Caco-2 (cell line): Measurements from ENCODE around the gene CLIP1. TPM values are rescaled to one million over a fixed set of nuclear protein-coding genes. Genes with fewer than 3 reads are reported as not detected.
"Not testable (repeated sequence)": the region's sequence is repeated elsewhere in the genome, so short reads cannot be mapped to it uniquely, and the experiment has no call there.

Experiments
- BruUV-seq: library from RNA; stranded (reverse); fragments of 400-500 nt; replicated peaks from 2 replicates; lab custom pipeline; 2021; lab: Mats Ljungman, UMichigan
- CTCF ChIA-PET: fragments of 300-600 bp; sonication (Branson Sonifier 250); formaldehyde crosslinking; loops from one replicate; lab custom pipeline; 2022; ENCODE audit warnings: antibody characterized with exemption; lab: Charles Lee
- POLR2A ChIA-PET: fragments of 300-600 bp; sonication (Branson Sonifier 250); formaldehyde crosslinking; loops from one replicate; lab custom pipeline; 2022; ENCODE audit warnings: antibody characterized with exemption; lab: Charles Lee
- DNase-seq, 2 experiments: peaks; one replicate each; pipeline versions ENCODE4 v3.0.0 to v3.0.0-alpha.2; 2020 to 2022
- H3K27me3 ChIP-seq: replicated peaks from 2 replicates; pipeline ENCODE4 v1.6.0; 2011; ENCODE audit warnings: low read length; ENCODE audit not compliant: control insufficient read depth, insufficient read depth
- H3K36me3 ChIP-seq: 2 replicates; pipeline ENCODE4 v1.5.1; 2011; ENCODE audit warnings: low read length; ENCODE audit not compliant: control insufficient read depth, insufficient read depth
- H3K4me1 ChIP-seq: fragments of 250-450 bp; sonication (Bioruptor Pico); 2 replicates; pipeline ENCODE4 v1.5.1; 2020; ENCODE audit warnings: mild to moderate bottlenecking
- H3K4me3 ChIP-seq: 2 replicates; pipeline ENCODE4 v1.5.1; 2011; ENCODE audit warnings: low read depth, mild to moderate bottlenecking, control low read depth, low read length
- H3K9me3 ChIP-seq: fragments of 250-450 bp; sonication (Bioruptor Pico); 2 replicates; pipeline ENCODE4 v1.5.1; 2020; ENCODE audit warnings: mild to moderate bottlenecking, moderate library complexity
- H3K27ac Mint-ChIP-seq: one replicate; pipeline ENCODE4 v1.8.0; 2022; ENCODE audit warnings: mixed read lengths; ENCODE audit not compliant: unreplicated experiment
- H3K27me3 Mint-ChIP-seq: one replicate; pipeline ENCODE4 v1.8.0; 2022; ENCODE audit warnings: mixed read lengths; ENCODE audit not compliant: insufficient read depth, unreplicated experiment
- H3K36me3 Mint-ChIP-seq: one replicate; pipeline ENCODE4 v1.8.0; 2022; ENCODE audit warnings: mild to moderate bottlenecking, mixed read lengths; ENCODE audit not compliant: insufficient read depth, unreplicated experiment
- H3K4me1 Mint-ChIP-seq: one replicate; pipeline ENCODE4 v1.8.0; 2022; ENCODE audit warnings: low read depth, mixed read lengths; ENCODE audit not compliant: unreplicated experiment
- H3K4me3 Mint-ChIP-seq: one replicate; pipeline ENCODE4 v1.8.0; 2022; ENCODE audit warnings: mild to moderate bottlenecking, moderate library complexity, mixed read lengths; ENCODE audit not compliant: unreplicated experiment
- H3K9me3 Mint-ChIP-seq: one replicate; pipeline ENCODE4 v1.8.0; 2022; ENCODE audit warnings: mixed read lengths; ENCODE audit not compliant: unreplicated experiment
- CTCF ChIP-seq, 2 experiments: fragments of 200-600 bp in 1 of 2; IDR thresholded peaks; 1 replicate in 1 of 2; 2 replicates in 1 of 2; pipeline versions ENCODE4 v1.5.1 to v1.8.0; 2011 to 2022; ENCODE audit warnings: antibody characterized with exemption in 1 of 2, control low read depth in 1 of 2, inconsistent platforms in 1 of 2, low read depth in 1 of 2, low read length in 1 of 2, mild to moderate bottlenecking in 1 of 2, moderate library complexity in 1 of 2; ENCODE audit not compliant: insufficient read depth in 1 of 2, severe bottlenecking in 1 of 2, unreplicated experiment in 1 of 2
- intact Hi-C: fragments of 100-400 bp; cut with micrococcal nuclease; formaldehyde crosslinking; loops from one replicate; pipeline ENCODE4 v1.10.0; 2022; ENCODE audit not compliant: unreplicated experiment
- total RNA-seq: library from RNA; stranded (reverse); gene quantifications from 2 replicates; pipeline ENCODE4 v1.2.3, GENCODE V29; 2022

CLIP1 gene
- total RNA-seq, 1 experiment from 2014 or later: 85.0 TPM

- H3K27me3 ChIP-seq, H3K36me3 Mint-ChIP-seq, H3K4me1 ChIP-seq, H3K27me3 Mint-ChIP-seq, BruUV-seq, intact Hi-C loops, H3K4me3 ChIP-seq, H3K9me3 ChIP-seq, H3K9me3 Mint-ChIP-seq, H3K36me3 ChIP-seq, H3K4me3 Mint-ChIP-seq: not testable (repeated sequence)
- Mint-ChIP-seq H3K27ac (peak overlapping the region; percentile 25), H3K4me1 (peaks cover 10% of the 10 kb centered on the region)
- ChIA-PET POLR2A (interaction anchor here (0.6 to 1.0 kb wide), 3 partner anchors 15 to 39 kb away, joined by 5 to 9 read pairs (median 9); no protein-coding TSS in a partner anchor), CTCF (interaction anchor here (0.6 to 1.5 kb wide), 5 partner anchors 10 to 39 kb away, joined by 3 to 6 read pairs (median 4); no protein-coding TSS in a partner anchor)
- peak in 1 of 2 experiments; percentile 47 for DNase-seq
Measured at GRCh38 chr12:122438822-122439221, 16.4 kb upstream of the CLIP1 start.

DNA sequence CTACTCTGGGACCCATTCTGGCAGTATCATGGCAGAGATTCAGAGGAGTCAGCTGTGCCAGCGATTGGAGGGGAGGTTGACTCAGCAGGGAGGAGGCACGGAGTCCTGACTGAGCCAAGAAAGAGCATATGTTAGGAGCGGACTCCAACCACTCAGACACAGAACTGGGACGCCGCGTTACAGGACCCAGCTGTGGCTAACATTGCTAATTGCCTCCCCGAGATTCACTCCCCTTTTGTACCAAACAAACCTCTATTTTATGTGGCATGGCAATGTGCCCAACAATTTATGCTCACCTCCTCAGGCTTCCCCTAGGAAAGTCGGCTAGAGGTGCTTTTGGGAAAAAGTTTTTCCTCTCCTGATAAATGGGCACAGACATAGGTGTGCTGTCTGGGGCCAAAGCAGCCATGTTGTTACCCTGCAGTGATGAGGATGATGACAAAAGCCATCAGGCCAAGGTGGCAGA is 15.2 kb upstream of the CLIP1 start:
- Mint-ChIP-seq H3K9me3 (no peaks in the 10 kb centered on the region), H3K36me3 (no peaks in the 10 kb centered on the region), H3K27ac (peak overlapping the region; percentile 9), H3K27me3 (no peaks in the 10 kb centered on the region), H3K4me3 (no peak overlapping the region), H3K4me1 (peaks cover 10% of the 10 kb centered on the region)
- TF ChIP-seq CTCF (IDR thresholded peaks at IDR 0.05; ENCODE audit: insufficient read depth in 1 of 2, low read depth in 1 of 2, low read length in 1 of 2, severe bottlenecking in 1 of 2, unreplicated experiment in 1 of 2): no peak
- H3K9me3 ChIP-seq: no peaks in the 10 kb centered on the region
- BruUV-seq: no TSS peak
- no peaks in the 10 kb centered on the region for H3K36me3 ChIP-seq
- H3K27me3 ChIP-seq: no peaks in the 10 kb centered on the region
- no peak for DNase-seq
- H3K4me1 ChIP-seq: peaks cover 5% of the 10 kb centered on the region; the same call in 1 of the 2 replicates
- POLR2A ChIA-PET: no interaction called here
- CTCF ChIA-PET: interaction anchor here (1.5 kb wide), 1 partner anchor 34 kb away, joined by 3 read pairs; no protein-coding TSS in a partner anchor
- intact Hi-C loops: no loop called here
- H3K4me3 ChIP-seq: no peak overlapping the region

DNA sequence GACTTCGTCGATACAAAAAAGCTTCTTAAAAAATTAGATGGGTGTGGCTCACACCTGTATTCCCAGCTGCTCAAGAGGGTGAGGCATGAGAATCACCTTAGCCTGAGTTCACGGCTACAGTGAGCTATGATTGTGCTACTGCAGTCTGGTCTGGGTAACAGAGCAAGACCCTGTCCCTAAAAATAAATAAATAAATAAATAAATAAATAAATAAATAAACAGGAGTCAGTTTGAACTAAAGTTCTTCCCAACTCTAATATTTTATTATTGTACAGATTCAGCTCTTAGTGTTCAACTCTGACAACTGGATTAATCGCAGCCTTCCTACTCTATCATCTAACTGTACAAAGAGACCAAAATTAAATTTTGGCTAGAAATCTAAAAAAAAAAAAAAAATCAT is 12.7 kb upstream of the CLIP1 start:
- Mint-ChIP-seq H3K27me3 (no peaks in the 10 kb centered on the region), H3K36me3 (peaks cover 9% of the 10 kb centered on the region)
- no TSS peak for BruUV-seq

DNA sequence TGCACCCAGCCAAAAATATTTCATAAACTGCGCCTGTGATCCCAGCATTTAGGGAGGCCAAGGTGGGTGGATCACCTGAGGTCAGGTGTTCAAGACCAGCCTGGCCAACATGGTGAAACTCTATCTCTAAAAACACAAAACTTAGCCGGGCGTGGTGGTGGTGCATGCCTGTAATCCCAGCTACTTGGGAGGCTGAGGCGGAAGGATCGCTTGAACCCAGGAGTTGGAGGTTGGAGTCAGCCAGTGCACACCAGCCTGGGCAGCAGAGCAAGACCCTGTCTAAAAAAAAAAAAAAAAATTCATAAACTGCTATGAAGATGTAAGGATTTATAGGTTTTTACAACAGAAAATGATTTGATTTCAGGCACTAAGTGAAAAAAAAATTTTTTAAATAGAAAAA is 6.6 kb upstream of the CLIP1 start:
- H3K27ac Mint-ChIP-seq, BruUV-seq, H3K4me3 ChIP-seq, H3K27me3 ChIP-seq, H3K4me3 Mint-ChIP-seq, H3K36me3 Mint-ChIP-seq, H3K27me3 Mint-ChIP-seq, intact Hi-C loops, H3K9me3 ChIP-seq, H3K9me3 Mint-ChIP-seq, H3K36me3 ChIP-seq, CTCF ChIA-PET, POLR2A ChIA-PET, DNase-seq: not testable (repeated sequence)
- peaks cover 14% of the 10 kb centered on the region for H3K4me1 Mint-ChIP-seq
- H3K4me1 ChIP-seq: peaks cover 14% of the 10 kb centered on the region; the same call in 1 of the 2 replicates

More for the DNA sequence above, 12.7 kb upstream of the CLIP1 start:
- Mint-ChIP-seq H3K4me1 (peaks cover 18% of the 10 kb centered on the region), H3K27ac (no peak overlapping the region), H3K9me3 (no peaks in the 10 kb centered on the region), H3K4me3 (no peak overlapping the region)
- DNase-seq: no peak
- ChIA-PET CTCF (no interaction called here), POLR2A (interaction anchor here (0.6 kb wide), 1 partner anchor 11 kb away, joined by 5 read pairs; no protein-coding TSS in a partner anchor)
- Histone ChIP-seq H3K9me3 (no peaks in the 10 kb centered on the region), H3K4me1 (peaks cover 19% of the 10 kb centered on the region; the same call in 1 of the 2 replicates), H3K27me3 (no peaks in the 10 kb centered on the region), H3K36me3 (no peaks in the 10 kb centered on the region), H3K4me3 (no peak overlapping the region)
- TF ChIP-seq CTCF (IDR thresholded peaks at IDR 0.05; ENCODE audit: insufficient read depth in 1 of 2, low read depth in 1 of 2, low read length in 1 of 2, severe bottlenecking in 1 of 2, unreplicated experiment in 1 of 2): no peak
- intact Hi-C loops: no loop called here
